K562 (cell line): Measurements from ENCODE around the gene CYSTM1. TPM values are rescaled to one million over a fixed set of nuclear protein-coding genes. Genes with fewer than 3 reads are reported as not detected.

Source experiments
- ATAC-seq: fragments of 200-7000 bp; cut with Tn5 transposase; 3 replicates; pipeline ENCODE4 v1.9.1; 2020; ENCODE audit warnings: moderate library complexity
- BruUV-seq: library from RNA; stranded (reverse); fragments of 400-500 nt; replicated peaks from 2 replicates; lab custom pipeline; 2021; lab: Mats Ljungman, UMichigan
- CTCF ChIA-PET: fragments of 300-600 bp; formaldehyde crosslinking; extraction: SDS; loops from one replicate; lab custom pipeline; 2021; ENCODE audit warnings: low intra/inter-chr PET ratio; lab: Yijun Ruan, JAX
- POLR2A ChIA-PET: fragments of 300-600, 350-650 bp; sonication (Branson Sonifier 250); formaldehyde crosslinking; extraction: SDS; loops from one replicate; lab custom pipeline; 2021; ENCODE audit warnings: antibody characterized with exemption, inconsistent platforms; lab: Yijun Ruan, JAX
- DNase-seq, 4 experiments: peaks; one replicate each; pipeline versions ENCODE4 v3.0.0 to v3.0.0-alpha.2; 2011 to 2018; ENCODE audit warnings: low spot score in 3 of 4, mixed read lengths in 3 of 4; ENCODE audit errors: extremely low read depth in 1 of 4
- FAIRE-seq: peaks from 2 replicates; lab custom pipeline; 2011; peaks lifted over from hg19 to GRCh38; lab: Jason Lieb, UNC
- H2AFZ ChIP-seq: 2 replicates; pipeline ENCODE4 v1.6.0; 2011; ENCODE audit warnings: low read depth, low read length, control low read depth, inconsistent platforms
- H3K27ac ChIP-seq: fragments of 200-600 bp; 3 replicates; pipeline ENCODE4 v1.8.0; 2011; ENCODE audit warnings: low read depth, mild to moderate bottlenecking, control low read depth, inconsistent platforms, low read length, moderate library complexity, mixed read lengths; ENCODE audit errors: extremely low read depth
- H3K27me3 ChIP-seq, 2 experiments: fragments of 300-600 bp in 1 of 2; 2 replicates in 1 of 2; 3 replicates in 1 of 2; pipeline versions ENCODE4 v1.6.0 to v1.8.0; 2011; ENCODE audit warnings: inconsistent platforms in 2 of 2, low read length in 2 of 2, mild to moderate bottlenecking in 1 of 2, mixed read lengths in 1 of 2, moderate library complexity in 1 of 2; ENCODE audit not compliant: control insufficient read depth in 2 of 2, insufficient read depth in 2 of 2
- H3K36me3 ChIP-seq: fragments of 300-600 bp; 3 replicates; pipeline ENCODE4 v1.8.0; 2011; ENCODE audit warnings: mild to moderate bottlenecking, low read length, inconsistent platforms; ENCODE audit not compliant: control insufficient read depth, insufficient read depth
- H3K4me1 ChIP-seq, 2 experiments: fragments of 200-600 bp in 1 of 2; replicated peaks in 1 of 2; 2 replicates in 1 of 2; 3 replicates in 1 of 2; pipeline versions ENCODE4 v1.5.1 to v1.8.0; 2011; ENCODE audit warnings: inconsistent platforms in 2 of 2, low read length in 2 of 2, mild to moderate bottlenecking in 1 of 2, mixed read lengths in 1 of 2, moderate library complexity in 1 of 2; ENCODE audit not compliant: control insufficient read depth in 2 of 2, insufficient read depth in 2 of 2
- H3K4me2 ChIP-seq: 2 replicates; pipeline ENCODE4 v1.6.1; 2011; ENCODE audit warnings: low read length, control low read depth, inconsistent platforms, mixed read lengths; ENCODE audit not compliant: insufficient read depth
- H3K4me3 ChIP-seq: fragments of 200-600 bp; sonication (generic), shearing (Covaris generic); 2 replicates; pipeline ENCODE4 v1.5.1; 2016; ENCODE audit warnings: control low read depth, inconsistent platforms
- H3K79me2 ChIP-seq: fragments of 200-600 bp; 3 replicates; pipeline ENCODE4 v1.8.0; 2011; ENCODE audit warnings: low read length, inconsistent platforms; ENCODE audit not compliant: control insufficient read depth, insufficient read depth
- H3K9ac ChIP-seq, 2 experiments: 2 replicates each; pipeline versions ENCODE4 v1.6.0 to v1.6.1; 2011; ENCODE audit warnings: low read depth in 2 of 2, low read length in 2 of 2, control low read depth in 1 of 2, inconsistent platforms in 1 of 2, mild to moderate bottlenecking in 1 of 2, mixed read lengths in 1 of 2; ENCODE audit not compliant: insufficient read depth in 1 of 2
- H3K9me1 ChIP-seq: one replicate; pipeline ENCODE4 v1.6.0; 2011; ENCODE audit warnings: inconsistent platforms, mild to moderate bottlenecking, low read length, moderate library complexity; ENCODE audit not compliant: control insufficient read depth, insufficient read depth
- H3K9me3 ChIP-seq: replicated peaks from 2 replicates; pipeline ENCODE4 v1.5.1; 2011; ENCODE audit warnings: low read depth, low read length, inconsistent platforms; ENCODE audit not compliant: control insufficient read depth, insufficient read depth
- H4K20me1 ChIP-seq: replicated peaks from 2 replicates; pipeline ENCODE4 v1.6.1; 2011; ENCODE audit warnings: low read length, inconsistent platforms, mixed read lengths; ENCODE audit not compliant: control insufficient read depth, insufficient read depth
- ELK1 ChIP-seq: sonication (generic); formaldehyde crosslinking; IDR thresholded peaks from 2 replicates; pipeline ENCODE4 v1.8.1; 2022; ENCODE audit warnings: missing genetic modification reagents
- JUNB ChIP-seq: fragments of 450-650 bp; formaldehyde crosslinking; conservative IDR thresholded peaks from 2 replicates; pipeline ENCODE4 v1.4.0; 2020; ENCODE audit warnings: mild to moderate bottlenecking
- PHF8 ChIP-seq: fragments of 200-600 bp; sonication (generic); IDR thresholded peaks from 2 replicates; pipeline ENCODE4 v1.6.1; 2012; ENCODE audit warnings: mixed run types, mild to moderate bottlenecking, inconsistent platforms, low read length, moderate library complexity, borderline replicate concordance
- POLR3A ChIP-seq: IDR thresholded peaks from 2 replicates; pipeline ENCODE4 v1.6.1; 2011; ENCODE audit warnings: borderline replicate concordance, mild to moderate bottlenecking, moderate library complexity; ENCODE audit not compliant: insufficient read length, insufficient read depth; ENCODE audit errors: extremely low read depth
- XRCC3 ChIP-seq: fragments of 450-650 bp; IDR thresholded peaks from 2 replicates; pipeline ENCODE4 v1.6.1; 2017; ENCODE audit warnings: mild to moderate bottlenecking, moderate library complexity
- ZNF23 ChIP-seq: fragments of 250-450 bp; sonication (Bioruptor Pico); IDR thresholded peaks from 2 replicates; pipeline ENCODE4 v1.4.0; 2020; ENCODE audit warnings: mild to moderate bottlenecking
- WGBS: fragments of 100-300 bp; shearing (Covaris generic); methylation state at CpG from one replicate; pipeline ENCODE4 v1.1.6; 2016; ENCODE audit warnings: low coverage, mixed read lengths; ENCODE audit not compliant: insufficient coverage; ENCODE audit errors: missing lambda C conversion rate; 5-methylcytosine and 5-hydroxymethylcytosine counted together
- in situ Hi-C: fragments of 300-500 bp; cut with MboI; formaldehyde crosslinking; loops from 4 replicates; pipeline ENCODE4 v1.15.0; 2018; ENCODE audit warnings: inconsistent platforms, mixed read lengths
- intact Hi-C: fragments of 100-400 bp; cut with micrococcal nuclease; formaldehyde crosslinking; loops from 2 replicates; pipeline ENCODE4 v1.14.2; 2022
- polyA plus RNA-seq, 8 experiments: library from polyadenylated mRNA; depleted of rRNA in 4 of 8; stranded (reverse) in 5 of 8; unstranded in 3 of 8; fragments of >200 nt; fragmentation: Nextera tagmentation in 2 of 8; fragmentation: Illumina TruSeq in 1 of 8; extraction: Ambion mirVana in 2 of 8; extraction: Trizol in 1 of 8; gene quantifications; 2 replicates each; pipeline versions ENCODE4 v1.2.1 to v1.2.3, GENCODE V29; 2011 to 2014; ENCODE audit warnings: inconsistent platforms in 1 of 8, missing spikeins in 1 of 8
- total RNA-seq, 7 experiments: library from RNA; depleted of rRNA in 6 of 7; stranded (reverse); fragments of >200 nt in 6 of 7; fragmentation: Illumina TruSeq in 2 of 7; extraction: Trizol in 2 of 7; gene quantifications; 2 replicates each; pipeline versions ENCODE4 v1.2.1 to v1.2.3, GENCODE V29; 2011 to 2021; ENCODE audit warnings: low replicate concordance in 1 of 7
- TF ChIP-seq, protein P1 (sequence below): fragments of 250-450 bp; sonication (Bioruptor Pico); IDR thresholded peaks from 2 replicates; pipeline ENCODE4 v1.6.1; 2021; ENCODE audit warnings: mild to moderate bottlenecking
- TF ChIP-seq, protein P2 (sequence below): sonication (generic); formaldehyde crosslinking; IDR thresholded peaks from 2 replicates; pipeline ENCODE4 v1.8.0; 2022; ENCODE audit warnings: mild to moderate bottlenecking, missing genetic modification reagents

Gene CYSTM1
- total and polyA plus RNA-seq, 9 of the 15 experiments (the other 6 are each of a cell fraction or from before 2014, with no cell fraction given), result 76.1 to 422 (median 108) TPM

DNA sequence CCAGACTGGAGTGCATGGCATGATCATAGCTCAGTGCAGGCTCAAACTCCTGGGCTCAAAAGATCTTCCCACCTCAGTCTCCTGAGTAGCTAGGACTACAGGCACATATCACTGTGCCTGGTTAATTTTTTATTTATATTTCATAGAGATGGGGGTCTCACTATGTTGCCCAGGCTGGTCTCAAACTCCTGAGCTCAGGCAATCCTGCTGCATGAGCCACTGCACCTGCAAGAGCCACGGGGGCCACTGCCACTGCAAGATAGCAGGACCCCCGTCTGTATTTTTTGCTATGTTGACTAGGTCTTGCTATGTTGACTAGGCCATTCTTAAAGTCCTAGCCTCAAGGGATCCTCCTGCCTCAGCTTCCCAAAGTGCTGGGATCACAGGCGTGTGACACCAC lies 6.5 kb downstream of the CYSTM1 start:
- in situ Hi-C loops, result no loop called here
- DNase-seq (no peak), FAIRE-seq (no peak), ATAC-seq (no peak)
- H3K4me1 ChIP-seq, result peaks cover 50 to 78% of the 10 kb centered on the region in 2 experiments
- intact Hi-C loops, result loop anchor here (10.0 kb wide), 1 partner anchor 533 kb away; no protein-coding TSS in a partner anchor
- no peak overlapping the region for H2AFZ ChIP-seq
- no peak overlapping the region for H3K4me3 ChIP-seq
- no TSS peak for BruUV-seq
- H3K9ac ChIP-seq, result peak overlapping the region; percentile 66 to 72; a peak in 2 of 4 replicates
- H3K27ac ChIP-seq, result peak overlapping the region; percentile 81
- WGBS, result 58% methylated on average over 3 of the region's 3 CpGs
- ChIA-PET CTCF (no interaction called here), POLR2A (interaction anchor here (0.6 to 1.7 kb wide), 5 partner anchors 12 to 1968 kb away, joined by 3 read pairs; partner anchors contain the start of gene PURA)
- H3K4me2 ChIP-seq, result peak overlapping the region; percentile 77
- no peaks in the 10 kb centered on the region for H3K27me3 ChIP-seq
- no peaks in the 10 kb centered on the region for H4K20me1 ChIP-seq
- H3K9me3 ChIP-seq, result no peaks in the 10 kb centered on the region
- peaks cover 96% of the 10 kb centered on the region for H3K79me2 ChIP-seq
- H3K36me3 ChIP-seq, result 0 out of 3 replicates have a peak, but pooled peaks cover 4% of the 10 kb centered on the region
- TF ChIP-seq PHF8 (no peak), JUNB (no peak), ZNF23 (CRISPR knock-in tag) (no peak), XRCC3 (no peak), POLR3A (no peak), ELK1 (no peak)
- TF ChIP-seq, protein P1, sequence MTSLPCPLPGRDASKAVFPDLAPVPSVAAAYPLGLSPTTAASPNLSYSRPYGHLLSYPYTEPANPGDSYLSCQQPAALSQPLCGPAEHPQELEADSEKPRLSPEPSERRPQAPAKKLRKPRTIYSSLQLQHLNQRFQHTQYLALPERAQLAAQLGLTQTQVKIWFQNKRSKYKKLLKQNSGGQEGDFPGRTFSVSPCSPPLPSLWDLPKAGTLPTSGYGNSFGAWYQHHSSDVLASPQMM (CRISPR knock-in tag), result no peak
- TF ChIP-seq, protein P2, sequence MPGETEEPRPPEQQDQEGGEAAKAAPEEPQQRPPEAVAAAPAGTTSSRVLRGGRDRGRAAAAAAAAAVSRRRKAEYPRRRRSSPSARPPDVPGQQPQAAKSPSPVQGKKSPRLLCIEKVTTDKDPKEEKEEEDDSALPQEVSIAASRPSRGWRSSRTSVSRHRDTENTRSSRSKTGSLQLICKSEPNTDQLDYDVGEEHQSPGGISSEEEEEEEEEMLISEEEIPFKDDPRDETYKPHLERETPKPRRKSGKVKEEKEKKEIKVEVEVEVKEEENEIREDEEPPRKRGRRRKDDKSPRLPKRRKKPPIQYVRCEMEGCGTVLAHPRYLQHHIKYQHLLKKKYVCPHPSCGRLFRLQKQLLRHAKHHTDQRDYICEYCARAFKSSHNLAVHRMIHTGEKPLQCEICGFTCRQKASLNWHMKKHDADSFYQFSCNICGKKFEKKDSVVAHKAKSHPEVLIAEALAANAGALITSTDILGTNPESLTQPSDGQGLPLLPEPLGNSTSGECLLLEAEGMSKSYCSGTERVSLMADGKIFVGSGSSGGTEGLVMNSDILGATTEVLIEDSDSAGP (CRISPR knock-in tag), result no peak
- H3K9me1 ChIP-seq, result no peaks in the 10 kb centered on the region
